Measurements from ENCODE around the gene SYNE3.

DNA sequence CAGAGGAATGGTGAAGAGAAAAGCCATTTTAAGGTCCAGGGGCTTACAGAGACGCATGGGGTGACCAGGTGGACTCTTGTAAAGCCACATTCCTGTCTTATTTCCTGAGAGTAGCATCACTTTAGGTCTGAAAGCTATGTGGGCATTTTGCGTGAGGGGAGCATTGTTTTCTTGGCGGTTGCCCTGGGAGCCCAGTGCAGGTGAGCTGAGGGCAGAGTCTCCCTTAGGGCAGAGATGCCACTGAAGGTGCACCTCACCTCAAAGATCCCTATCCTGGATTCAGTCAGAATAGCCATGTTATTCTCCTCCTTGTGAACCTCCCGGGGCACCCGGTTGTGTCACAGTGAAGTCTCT, 30.8 kb upstream of the SYNE3 start:
- TF ChIP-seq, protein P1, sequence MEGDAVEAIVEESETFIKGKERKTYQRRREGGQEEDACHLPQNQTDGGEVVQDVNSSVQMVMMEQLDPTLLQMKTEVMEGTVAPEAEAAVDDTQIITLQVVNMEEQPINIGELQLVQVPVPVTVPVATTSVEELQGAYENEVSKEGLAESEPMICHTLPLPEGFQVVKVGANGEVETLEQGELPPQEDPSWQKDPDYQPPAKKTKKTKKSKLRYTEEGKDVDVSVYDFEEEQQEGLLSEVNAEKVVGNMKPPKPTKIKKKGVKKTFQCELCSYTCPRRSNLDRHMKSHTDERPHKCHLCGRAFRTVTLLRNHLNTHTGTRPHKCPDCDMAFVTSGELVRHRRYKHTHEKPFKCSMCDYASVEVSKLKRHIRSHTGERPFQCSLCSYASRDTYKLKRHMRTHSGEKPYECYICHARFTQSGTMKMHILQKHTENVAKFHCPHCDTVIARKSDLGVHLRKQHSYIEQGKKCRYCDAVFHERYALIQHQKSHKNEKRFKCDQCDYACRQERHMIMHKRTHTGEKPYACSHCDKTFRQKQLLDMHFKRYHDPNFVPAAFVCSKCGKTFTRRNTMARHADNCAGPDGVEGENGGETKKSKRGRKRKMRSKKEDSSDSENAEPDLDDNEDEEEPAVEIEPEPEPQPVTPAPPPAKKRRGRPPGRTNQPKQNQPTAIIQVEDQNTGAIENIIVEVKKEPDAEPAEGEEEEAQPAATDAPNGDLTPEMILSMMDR (IDR thresholded peaks at IDR 0.05): no peak
- no peak for TF ChIP-seq EZH2 (IDR thresholded peaks at IDR 0.05; ENCODE audit: borderline replicate concordance, insufficient read depth, low read depth, low read length, poor library complexity, severe bottlenecking)

Data from B cell (primary cell).